T47D (cell line): ENCODE measurements around the gene BIRC7.

ENCODE experiments used
- DNase-seq, 2 experiments: peaks; one replicate each; pipeline versions ENCODE4 v3.0.0 to v3.0.0-alpha.2; 2011 to 2012; ENCODE audit warnings: low read depth in 1 of 2, low spot score in 1 of 2
- JUND ChIP-seq: IDR thresholded peaks from 2 replicates; pipeline ENCODE4 v1.6.1; 2012; ENCODE audit warnings: low read depth
- in situ Hi-C: cut with HindIII; loops from 2 replicates; pipeline ENCODE4 v1.10.0; 2016; ENCODE audit warnings: low sequenced_read_pairs, low pct_unique_long_range_greater_than_20kb

The BIRC7 gene, protein sequence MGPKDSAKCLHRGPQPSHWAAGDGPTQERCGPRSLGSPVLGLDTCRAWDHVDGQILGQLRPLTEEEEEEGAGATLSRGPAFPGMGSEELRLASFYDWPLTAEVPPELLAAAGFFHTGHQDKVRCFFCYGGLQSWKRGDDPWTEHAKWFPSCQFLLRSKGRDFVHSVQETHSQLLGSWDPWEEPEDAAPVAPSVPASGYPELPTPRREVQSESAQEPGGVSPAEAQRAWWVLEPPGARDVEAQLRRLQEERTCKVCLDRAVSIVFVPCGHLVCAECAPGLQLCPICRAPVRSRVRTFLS

DNA sequence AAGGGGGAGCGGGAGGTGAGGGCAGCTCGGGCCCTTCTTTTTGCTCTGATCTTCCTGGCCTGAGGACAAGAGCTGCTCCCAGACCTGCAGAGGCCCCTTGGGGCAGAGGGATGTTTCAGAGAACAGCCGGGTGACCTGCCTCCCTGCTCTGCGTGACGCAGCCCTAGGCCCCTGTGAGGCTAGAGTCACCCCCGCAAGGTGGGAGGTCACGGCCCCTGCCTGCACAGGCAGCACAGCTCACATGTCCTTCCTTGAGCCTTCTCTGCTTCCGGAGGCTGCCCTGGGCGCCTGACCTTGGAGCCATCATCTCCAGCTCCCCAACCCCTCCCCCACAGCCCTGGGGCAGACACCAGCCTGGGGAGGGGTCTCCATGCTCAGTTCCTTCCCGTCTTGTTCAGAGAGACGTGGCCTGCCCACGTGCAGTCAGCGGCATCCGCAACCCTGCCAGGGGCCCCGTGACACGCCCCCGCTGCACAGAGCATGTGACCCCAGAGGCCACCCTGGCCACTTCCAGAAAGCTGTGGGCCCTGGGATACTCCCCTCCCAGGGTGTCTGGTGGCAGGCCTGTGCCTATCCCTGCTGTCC lies at the start of gene BIRC7:
Gene BIRC7, plus strand, starts transcription at position 507 of the 585 bp plus-strand sequence. CDS start 192 bp downstream, outside the sequence.
- TF ChIP-seq JUND = no peak
- in situ Hi-C loops = no loop called here
- no peak for DNase-seq

DNA sequence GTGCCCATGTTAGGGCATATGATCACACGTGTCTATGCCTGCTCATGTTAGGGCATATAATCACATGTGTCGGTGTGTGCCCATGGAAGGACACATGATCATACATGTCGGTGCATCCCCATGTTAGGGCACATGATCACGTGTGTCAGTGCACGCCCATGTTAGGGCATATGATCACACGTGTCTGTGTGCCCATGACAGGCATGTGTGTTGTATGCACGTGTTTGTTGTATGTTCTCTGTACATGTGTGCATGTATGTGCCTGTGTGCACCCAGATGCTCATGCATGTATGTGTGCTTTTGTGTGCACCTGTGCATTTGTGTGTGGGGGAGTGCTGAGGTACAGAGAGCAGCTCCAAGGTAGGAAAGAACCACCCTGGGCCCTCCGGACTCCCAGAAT lies 49.6 kb upstream of the BIRC7 start:
- in situ Hi-C loops = no loop called here
- no peak for TF ChIP-seq JUND
- DNase-seq = no peak

GRCh38 chr20:63186528-63187316 lies 49.0 kb upstream of the BIRC7 start:
- DNase-seq = peak in 1 of 2 experiments; percentile 59
- TF ChIP-seq JUND = no peak
- in situ Hi-C loops = no loop called here

- in situ Hi-C loops = no loop called here
- TF ChIP-seq JUND = no peak
- no peak for DNase-seq
Measured at GRCh38 chr20:63187338-63188158, 48.2 kb upstream of the BIRC7 start.

GRCh38 chr20:63188159-63188442 lies 47.6 kb upstream of the BIRC7 start:
- no peak for TF ChIP-seq JUND
- in situ Hi-C loops = no loop called here
- no peak for DNase-seq

DNA sequence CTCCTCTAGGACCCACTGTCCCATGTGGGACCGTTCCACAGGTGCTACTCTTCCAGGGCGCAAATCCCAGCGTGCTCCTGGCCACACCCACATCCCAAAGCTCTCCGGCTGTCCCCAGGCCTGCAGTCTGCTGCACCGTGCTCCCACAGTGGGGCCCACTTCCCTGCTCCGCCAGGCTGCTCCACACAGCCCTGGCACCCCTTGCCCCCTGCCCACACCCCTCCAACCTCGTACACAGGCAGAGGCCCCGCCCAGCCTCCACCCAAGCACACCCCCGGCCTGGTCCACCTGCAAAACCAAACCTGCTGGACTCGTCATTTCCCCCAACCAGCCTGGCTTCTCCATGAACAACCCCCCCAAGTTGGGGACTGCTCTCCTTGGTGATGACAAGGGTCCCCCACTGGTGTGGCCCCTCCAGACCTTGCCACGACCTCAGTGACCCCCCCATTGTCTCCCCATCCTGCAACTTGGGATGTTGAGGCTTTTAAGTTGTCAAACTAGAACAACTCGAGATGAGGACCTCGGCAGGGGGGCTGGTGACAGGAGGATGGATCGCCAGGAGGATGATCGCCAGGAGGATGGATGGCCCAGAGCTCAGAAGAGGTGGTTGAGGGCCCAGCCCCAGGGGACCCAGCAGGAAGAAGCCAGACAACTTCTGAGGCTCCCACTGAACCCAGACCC lies 46.9 kb upstream of the BIRC7 start:
- no peak for DNase-seq
- in situ Hi-C loops = no loop called here
- no peak for TF ChIP-seq JUND

- no peak for TF ChIP-seq JUND
- DNase-seq = no peak
- in situ Hi-C loops = no loop called here
Measured at GRCh38 chr20:63189322-63189642, 46.4 kb upstream of the BIRC7 start.

DNA sequence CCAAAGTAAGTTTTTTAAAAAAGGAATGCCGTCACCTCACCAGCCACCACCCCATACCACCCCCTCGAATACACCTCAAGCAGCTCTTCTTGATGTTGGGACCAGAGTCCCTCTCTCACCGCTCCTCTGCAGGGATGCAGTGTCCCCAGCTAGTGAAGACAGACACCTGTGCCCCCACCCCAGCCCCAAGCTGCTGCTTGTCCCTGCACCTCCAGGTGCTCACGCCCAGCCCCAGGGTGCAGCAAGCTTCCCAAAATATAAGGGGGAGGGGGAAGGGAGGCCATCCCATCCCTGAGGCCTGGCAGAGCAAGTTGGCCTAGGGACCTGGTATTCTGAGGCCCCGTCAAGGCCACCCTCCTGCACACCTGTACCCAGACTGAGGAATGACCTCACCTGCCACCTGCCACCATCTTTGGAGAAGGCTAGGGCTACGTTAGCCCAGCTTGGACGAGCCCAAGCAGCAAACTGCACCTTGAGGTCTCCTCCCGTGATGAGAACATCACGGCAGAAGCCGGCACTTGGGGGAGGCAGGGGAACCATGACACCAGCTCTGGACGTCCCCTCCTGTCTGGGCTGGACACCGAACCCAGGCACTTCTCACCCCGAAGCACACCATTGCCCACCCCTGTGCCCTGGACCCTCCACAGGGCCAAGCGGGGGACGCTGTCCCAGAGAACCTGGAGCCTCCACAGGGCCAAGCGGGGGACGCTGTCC lies 45.7 kb upstream of the BIRC7 start:
- no peak for TF ChIP-seq JUND

DNA sequence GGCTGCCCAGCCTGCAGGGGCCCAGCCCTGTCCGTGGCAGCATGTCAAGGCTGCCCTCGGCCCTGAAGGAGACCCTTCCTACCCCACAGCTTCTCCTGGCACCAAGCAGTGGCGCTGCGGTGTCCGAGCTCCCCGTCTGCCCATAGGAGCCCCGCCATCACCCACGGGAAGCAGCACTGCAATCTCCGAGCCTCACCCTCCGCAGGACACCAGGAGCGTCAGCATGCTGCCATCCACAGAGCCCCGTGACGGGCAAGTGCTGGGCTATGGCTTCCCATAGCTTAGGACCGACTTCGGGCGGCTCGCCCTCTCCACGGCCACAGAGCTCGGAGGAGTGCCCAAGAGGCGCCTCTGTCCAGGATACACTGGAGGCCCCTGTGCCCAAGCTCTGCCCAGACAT lies 44.9 kb upstream of the BIRC7 start:
- in situ Hi-C loops = no loop called here
- DNase-seq = no peak
- no peak for TF ChIP-seq JUND

More for the DNA sequence above, 45.7 kb upstream of the BIRC7 start:
- DNase-seq = no peak
- in situ Hi-C loops = no loop called here

DNA sequence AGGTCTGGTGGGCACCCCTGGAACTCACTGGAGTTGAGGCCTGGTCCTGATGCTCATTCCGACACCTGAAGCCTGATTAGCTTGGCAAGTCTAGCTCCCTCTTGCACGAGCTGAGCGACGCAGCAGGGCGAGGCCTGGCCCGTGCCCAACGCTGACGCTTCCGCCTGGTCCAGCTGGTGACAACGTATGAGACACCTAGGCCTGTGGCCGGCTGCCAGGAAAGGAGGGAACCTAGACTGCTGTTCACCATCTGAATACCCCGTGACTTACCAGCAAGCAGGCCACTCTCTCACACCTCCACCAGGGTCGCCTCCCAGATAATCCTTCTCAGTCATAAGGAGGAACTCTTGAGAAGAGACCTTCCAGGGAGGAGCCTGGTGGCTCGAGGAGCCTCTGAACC lies 44.3 kb upstream of the BIRC7 start:
- in situ Hi-C loops = no loop called here
- no peak for TF ChIP-seq JUND
- no peak for DNase-seq

- TF ChIP-seq JUND = no peak
- in situ Hi-C loops = no loop called here
- DNase-seq = no peak
Measured at GRCh38 chr20:63192721-63193120, 43.0 kb upstream of the BIRC7 start.
